Measurements from ENCODE around the gene C19orf73. TPM values are rescaled to one million over a fixed set of nuclear protein-coding genes. Genes with fewer than 3 reads are reported as not detected.
A peak's percentile ranks its signal among the peaks of the same experiment; 100 is the strongest.

C19orf73 gene
- total and polyA plus RNA-seq, 3 experiments from 2014 or later, result 1.4 to 3.1 (median 2.5) TPM

- Mint-ChIP-seq H3K27ac (no peak overlapping the region), H3K4me3 (peak overlapping the region; percentile 41 to 92 (median 52)), H3K36me3 (no peaks in the 10 kb centered on the region), H3K4me1 (peaks cover 20 to 31% (median 24%) of the 10 kb centered on the region in 3 donors), H3K27me3 (peaks cover 46 to 77% of the 10 kb centered on the region in 2 donors), H3K9me3 (peaks cover 0 to 2% (median 0%) of the 10 kb centered on the region in 5 donors)
- no peak overlapping the region for H3K4me3 ChIP-seq (ENCODE audit: low read length)
- no peaks in the 10 kb centered on the region for H3K36me3 ChIP-seq (ENCODE audit: insufficient read depth, low read length)
- ChIA-PET POLR2A (no interaction called here), CTCF (interaction anchor here (1.7 to 3.0 kb wide), 2 partner anchors 54 to 158 kb away, joined by 4 to 9 read pairs; partner anchors contain the start of genes GYS1 and RUVBL2)
- H3K9me3 ChIP-seq (ENCODE audit: low read length), result no peaks in the 10 kb centered on the region
- no peak overlapping the region for H3K27ac ChIP-seq (ENCODE audit: low read depth, low read length)
- H3K4me1 ChIP-seq (ENCODE audit: insufficient read depth, low read length), result peaks cover 33% of the 10 kb centered on the region
- peak in 2 of 5 donors; percentile 23 to 48 for DNase-seq
- H3K27me3 ChIP-seq (ENCODE audit: insufficient read depth, low read length, poor library complexity, severe bottlenecking), result peaks cover 36% of the 10 kb centered on the region
These were observed 32.5 kb upstream of the C19orf73 start for GRCh38 chr19:49151267-49152118.

DNA sequence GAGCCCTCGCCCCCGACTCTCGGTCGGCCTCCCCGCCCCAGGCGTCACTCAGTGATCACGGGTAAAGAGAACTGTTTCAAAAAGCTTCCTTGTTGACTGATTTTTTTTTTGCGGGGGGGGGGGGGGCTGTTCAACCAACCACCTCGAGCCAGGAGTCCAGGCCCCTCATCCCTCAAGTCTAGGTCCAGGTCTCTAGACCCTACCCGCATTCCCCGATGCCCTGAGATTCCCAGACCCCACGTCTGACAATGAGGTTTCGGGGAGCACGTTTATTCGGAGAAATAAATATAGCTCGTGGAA, 32.0 kb upstream of the C19orf73 start:
- no peaks in the 10 kb centered on the region for H3K9me3 ChIP-seq (ENCODE audit: low read length)
- Mint-ChIP-seq H3K4me1 (peaks cover 24 to 36% (median 25%) of the 10 kb centered on the region in 3 donors), H3K4me3 (peak overlapping the region in 5 of 7 donors; percentile 19 to 92 (median 73)), H3K9me3 (peaks cover 0 to 2% (median 0%) of the 10 kb centered on the region in 5 donors), H3K36me3 (no peaks in the 10 kb centered on the region), H3K27me3 (peaks cover 45 to 78% of the 10 kb centered on the region in 2 donors), H3K27ac (no peak overlapping the region)
- POLR2A ChIA-PET, result no interaction called here
- DNase-seq, result no peak
- H3K27me3 ChIP-seq (ENCODE audit: insufficient read depth, low read length, poor library complexity, severe bottlenecking), result peaks cover 41% of the 10 kb centered on the region
- peaks cover 38% of the 10 kb centered on the region for H3K4me1 ChIP-seq (ENCODE audit: insufficient read depth, low read length)
- CTCF ChIA-PET, result interaction anchor here (1.7 to 3.0 kb wide), 2 partner anchors 53 to 157 kb away, joined by 4 to 9 read pairs; partner anchors contain the start of genes GYS1 and RUVBL2
- no peaks in the 10 kb centered on the region for H3K36me3 ChIP-seq (ENCODE audit: insufficient read depth, low read length)
- H3K4me3 ChIP-seq (ENCODE audit: low read length), result peak overlapping the region; percentile 50
- peak overlapping the region; percentile 19 for H3K27ac ChIP-seq (ENCODE audit: low read depth, low read length)

DNA sequence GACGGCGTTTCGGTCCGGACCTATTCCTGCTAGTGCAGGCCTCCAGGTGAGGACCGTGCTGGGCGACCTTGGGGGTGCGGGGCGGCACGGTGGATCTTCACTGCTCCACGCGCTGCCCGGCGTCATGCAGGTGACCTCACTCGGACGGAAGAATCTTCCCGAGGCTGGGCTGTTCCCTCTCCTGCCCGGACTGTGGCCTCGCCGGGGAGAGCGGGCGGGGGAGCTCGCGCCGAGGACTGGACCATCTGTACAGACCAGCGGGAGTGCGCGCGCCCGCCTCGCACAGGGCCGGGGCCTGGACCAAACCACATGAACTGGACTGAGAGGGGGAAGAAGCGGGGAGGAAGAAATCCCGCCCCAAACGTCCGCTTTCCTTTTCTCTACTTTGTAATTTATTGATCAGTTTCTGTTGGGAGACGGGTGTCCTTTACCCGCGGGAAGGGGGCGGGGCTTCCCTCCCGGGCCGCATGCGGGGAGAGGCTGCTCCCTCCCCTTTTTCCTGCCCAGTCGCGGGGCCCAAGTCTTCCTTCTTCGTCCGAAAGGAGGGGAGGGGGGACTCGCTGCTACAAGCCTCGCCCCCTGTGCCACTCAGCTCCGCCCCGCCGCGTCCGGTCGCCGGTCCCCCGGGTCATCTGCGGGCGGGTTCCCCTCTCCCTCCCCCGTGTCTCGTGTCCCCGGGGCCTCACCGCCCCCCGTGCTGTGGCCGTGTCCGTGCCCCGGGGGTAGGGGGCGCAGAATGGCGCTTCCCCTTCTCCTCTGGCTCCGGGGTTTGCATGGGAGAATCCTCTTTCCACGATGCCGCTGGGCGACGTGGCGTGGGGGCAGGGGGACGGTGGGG, 31.4 kb upstream of the C19orf73 start:
- Histone ChIP-seq H3K9me3 (ENCODE audit: low read length) (no peaks in the 10 kb centered on the region), H3K4me1 (ENCODE audit: insufficient read depth, low read length) (peaks cover 43% of the 10 kb centered on the region), H3K4me3 (ENCODE audit: low read length) (peak overlapping the region; percentile 50), H3K27me3 (ENCODE audit: insufficient read depth, low read length, poor library complexity, severe bottlenecking) (peaks cover 46% of the 10 kb centered on the region), H3K36me3 (ENCODE audit: insufficient read depth, low read length) (no peaks in the 10 kb centered on the region), H3K27ac (ENCODE audit: low read depth, low read length) (peak overlapping the region; percentile 19)
- POLR2A ChIA-PET, result no interaction called here
- Mint-ChIP-seq H3K27me3 (peaks cover 51 to 79% of the 10 kb centered on the region in 2 donors), H3K36me3 (no peaks in the 10 kb centered on the region), H3K9me3 (peaks cover 0 to 2% (median 0%) of the 10 kb centered on the region in 5 donors), H3K4me3 (peak overlapping the region; percentile 67 to 92 (median 79)), H3K4me1 (peaks cover 29 to 39% (median 30%) of the 10 kb centered on the region in 3 donors), H3K27ac (no peak overlapping the region)
- CTCF ChIA-PET, result interaction anchor here (1.7 to 3.0 kb wide), 2 partner anchors 53 to 157 kb away, joined by 4 to 9 read pairs; partner anchors contain the start of genes GYS1 and RUVBL2
- peak in 3 of 5 donors; percentile 21 to 51 (median 34) for DNase-seq

GRCh38 chr19:49149652-49150105, 30.7 kb upstream of the C19orf73 start:
- ChIA-PET CTCF (interaction anchor here (1.3 to 3.0 kb wide), 4 partner anchors 22 to 156 kb away, joined by 3 to 9 read pairs (median 5); partner anchors contain the start of genes GYS1, LIN7B and RUVBL2), POLR2A (no interaction called here)
- Mint-ChIP-seq H3K36me3 (no peaks in the 10 kb centered on the region), H3K27me3 (peaks cover 50 to 79% of the 10 kb centered on the region in 2 donors), H3K9me3 (peaks cover 0 to 2% (median 0%) of the 10 kb centered on the region in 5 donors), H3K27ac (peak overlapping the region in 1 of 8 donors; percentile 10), H3K4me1 (peaks cover 30 to 39% (median 31%) of the 10 kb centered on the region in 3 donors), H3K4me3 (peak overlapping the region; percentile 67 to 92 (median 80))
- Histone ChIP-seq H3K27ac (ENCODE audit: low read depth, low read length) (peak overlapping the region; percentile 19), H3K27me3 (ENCODE audit: insufficient read depth, low read length, poor library complexity, severe bottlenecking) (peaks cover 46% of the 10 kb centered on the region), H3K9me3 (ENCODE audit: low read length) (no peaks in the 10 kb centered on the region), H3K4me3 (ENCODE audit: low read length) (peak overlapping the region; percentile 50), H3K36me3 (ENCODE audit: insufficient read depth, low read length) (no peaks in the 10 kb centered on the region), H3K4me1 (ENCODE audit: insufficient read depth, low read length) (peaks cover 43% of the 10 kb centered on the region)
- DNase-seq, result no peak

DNA sequence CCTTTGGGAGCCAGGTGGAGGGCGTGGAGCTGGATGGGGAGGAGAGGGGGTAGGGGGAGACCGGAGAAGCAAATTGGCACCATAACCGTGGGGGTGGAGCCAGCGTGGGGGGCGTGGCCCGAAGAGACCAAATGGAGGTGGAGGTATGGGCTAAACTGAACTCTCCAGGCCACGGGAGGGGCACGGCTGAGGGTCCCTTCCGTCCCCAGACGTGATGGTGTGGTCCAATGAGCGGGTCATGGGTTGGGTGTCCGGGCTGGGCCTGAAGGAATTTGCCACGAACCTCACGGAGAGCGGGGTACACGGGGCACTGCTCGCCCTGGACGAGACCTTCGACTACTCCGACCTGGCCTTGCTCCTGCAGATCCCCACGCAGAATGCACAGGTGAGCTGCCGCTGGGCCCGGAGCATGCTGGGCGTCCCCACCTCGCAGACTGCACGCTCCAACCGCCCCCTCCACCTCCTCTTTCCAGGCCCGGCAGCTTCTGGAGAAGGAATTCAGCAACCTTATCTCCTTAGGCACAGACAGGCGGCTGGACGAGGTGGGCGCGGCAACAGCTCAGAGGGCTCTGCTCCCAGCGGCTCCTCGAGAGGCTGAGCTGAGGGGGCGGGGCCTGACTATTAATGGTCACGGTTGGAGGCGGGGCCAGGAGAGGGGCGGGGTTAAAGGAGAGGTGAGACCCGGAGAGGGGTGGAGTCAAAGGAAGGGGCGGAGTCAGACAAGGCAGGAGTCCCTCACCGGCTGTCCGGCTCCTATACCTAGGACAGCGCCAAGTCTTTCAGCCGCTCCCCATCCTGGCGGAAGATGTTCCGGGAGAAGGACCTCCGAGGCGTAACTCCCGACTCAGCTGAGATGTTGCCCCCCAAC, 30.1 kb upstream of the C19orf73 start:
- H3K27me3 Mint-ChIP-seq, result peaks cover 47 to 72% of the 10 kb centered on the region in 2 donors
- peak; percentile 66 to 84 (median 76) for DNase-seq

DNA sequence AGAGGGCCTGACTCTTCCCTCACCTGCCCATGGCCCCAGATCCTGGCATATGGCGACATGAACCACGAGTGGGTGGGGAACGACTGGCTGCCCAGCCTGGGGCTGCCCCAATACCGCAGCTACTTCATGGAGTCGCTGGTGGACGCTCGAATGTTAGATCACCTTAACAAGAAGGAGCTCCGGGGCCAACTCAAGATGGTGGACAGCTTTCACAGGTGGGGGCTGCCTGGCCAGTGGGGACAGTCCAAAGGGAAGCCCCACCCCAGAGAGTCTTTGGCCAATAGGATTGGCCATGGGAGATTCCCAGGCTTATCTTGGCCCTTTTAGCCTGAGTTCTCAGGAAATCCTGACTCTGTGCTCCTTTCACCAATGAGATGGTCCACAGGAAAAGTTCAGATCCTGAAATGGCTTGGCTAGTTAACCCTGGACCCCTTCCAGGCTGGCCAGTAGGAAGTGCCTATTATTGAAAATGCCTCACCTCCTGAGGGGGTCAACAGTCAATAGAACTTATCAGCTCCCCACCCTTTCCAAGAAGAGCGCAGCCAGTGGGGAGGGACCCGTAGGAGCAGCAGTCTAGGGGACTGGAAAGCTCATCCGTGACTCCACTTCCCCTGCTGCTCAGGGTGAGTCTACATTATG, 29.2 kb upstream of the C19orf73 start:
- no peaks in the 10 kb centered on the region for H3K9me3 ChIP-seq (ENCODE audit: low read length)
- Mint-ChIP-seq H3K36me3 (no peaks in the 10 kb centered on the region), H3K9me3 (peaks cover 0 to 2% (median 0%) of the 10 kb centered on the region in 5 donors), H3K4me3 (peak overlapping the region in 5 of 7 donors; percentile 61 to 83 (median 68)), H3K4me1 (peaks cover 31 to 40% (median 31%) of the 10 kb centered on the region in 3 donors), H3K27me3 (peaks cover 47 to 68% of the 10 kb centered on the region in 2 donors), H3K27ac (peak overlapping the region in 1 of 8 donors; percentile 67)
- H3K36me3 ChIP-seq (ENCODE audit: insufficient read depth, low read length), result no peaks in the 10 kb centered on the region
- CTCF ChIA-PET, result interaction anchor here (0.7 to 1.7 kb wide), 4 partner anchors 17 to 51 kb away, joined by 3 to 6 read pairs (median 4); partner anchors contain the start of gene LIN7B
- POLR2A ChIA-PET, result no interaction called here
- H3K27ac ChIP-seq (ENCODE audit: low read depth, low read length), result peak overlapping the region; percentile 31
- H3K4me3 ChIP-seq (ENCODE audit: low read length), result peak overlapping the region; percentile 28
- H3K4me1 ChIP-seq (ENCODE audit: insufficient read depth, low read length), result peaks cover 43% of the 10 kb centered on the region
- H3K27me3 ChIP-seq (ENCODE audit: insufficient read depth, low read length, poor library complexity, severe bottlenecking), result peaks cover 46% of the 10 kb centered on the region
- no peak for DNase-seq

More for the DNA sequence above, 30.1 kb upstream of the C19orf73 start:
- Mint-ChIP-seq H3K36me3 (no peaks in the 10 kb centered on the region), H3K9me3 (peaks cover 0 to 2% (median 0%) of the 10 kb centered on the region in 5 donors), H3K4me3 (peak overlapping the region; percentile 36 to 92 (median 80)), H3K4me1 (peaks cover 30 to 39% (median 31%) of the 10 kb centered on the region in 3 donors), H3K27ac (peak overlapping the region in 1 of 8 donors; percentile 47)
- H3K27me3 ChIP-seq (ENCODE audit: insufficient read depth, low read length, poor library complexity, severe bottlenecking), result peaks cover 46% of the 10 kb centered on the region
- no peaks in the 10 kb centered on the region for H3K36me3 ChIP-seq (ENCODE audit: insufficient read depth, low read length)
- ChIA-PET POLR2A (no interaction called here), CTCF (interaction anchor here (1.1 to 3.0 kb wide), 4 partner anchors 18 to 51 kb away, joined by 3 to 9 read pairs (median 4); partner anchors contain the start of gene LIN7B)
- peak overlapping the region; percentile 31 for H3K27ac ChIP-seq (ENCODE audit: low read depth, low read length)
- no peaks in the 10 kb centered on the region for H3K9me3 ChIP-seq (ENCODE audit: low read length)
- H3K4me3 ChIP-seq (ENCODE audit: low read length), result peak overlapping the region; percentile 50
- H3K4me1 ChIP-seq (ENCODE audit: insufficient read depth, low read length), result peaks cover 43% of the 10 kb centered on the region
